GM12875 (cell line): Measurements from ENCODE around the gene EAPP.
"Not testable (repeated sequence)": the region's sequence is repeated elsewhere in the genome, so short reads cannot be mapped to it uniquely, and the experiment has no call there.

Source experiments
- H3K4me3 ChIP-seq: one replicate; pipeline ENCODE4 v1.5.1; 2011; ENCODE audit warnings: low read depth, low read length, control low read depth
- TF ChIP-seq, protein P1 (sequence below): IDR thresholded peaks from 2 replicates; pipeline ENCODE4 v1.5.1; 2011; ENCODE audit warnings: low read depth, mild to moderate bottlenecking, control low read depth, inconsistent platforms, low read length, moderate library complexity, borderline replicate concordance; ENCODE audit not compliant: insufficient read depth

The EAPP gene

DNA sequence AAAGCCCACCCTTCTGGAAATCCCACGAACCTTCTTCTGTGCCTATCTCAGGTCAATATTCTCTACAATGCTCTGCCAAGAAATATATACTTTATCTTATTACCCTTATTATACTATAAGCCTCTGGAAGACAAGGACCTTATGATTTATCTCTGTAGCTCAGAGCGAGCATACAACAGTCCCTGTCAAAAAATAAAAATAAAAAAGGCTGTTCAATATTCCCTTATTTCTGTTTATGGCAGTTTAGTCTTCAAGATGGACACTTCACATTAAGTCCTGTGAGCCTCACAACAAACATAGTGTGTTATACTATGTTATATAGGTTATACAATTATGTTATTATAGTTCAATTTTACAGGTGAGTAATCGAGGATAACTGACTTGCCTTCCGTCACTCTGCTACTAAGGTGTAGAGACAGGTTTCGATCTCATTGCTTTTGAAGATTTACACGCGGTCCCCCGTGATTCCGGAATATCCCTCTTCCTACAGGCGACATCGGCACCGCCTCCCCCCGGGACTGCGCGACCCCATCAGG lies 562 bp downstream of the EAPP start:
- peak overlapping the region; percentile 94 for H3K4me3 ChIP-seq
- TF ChIP-seq, protein P1, sequence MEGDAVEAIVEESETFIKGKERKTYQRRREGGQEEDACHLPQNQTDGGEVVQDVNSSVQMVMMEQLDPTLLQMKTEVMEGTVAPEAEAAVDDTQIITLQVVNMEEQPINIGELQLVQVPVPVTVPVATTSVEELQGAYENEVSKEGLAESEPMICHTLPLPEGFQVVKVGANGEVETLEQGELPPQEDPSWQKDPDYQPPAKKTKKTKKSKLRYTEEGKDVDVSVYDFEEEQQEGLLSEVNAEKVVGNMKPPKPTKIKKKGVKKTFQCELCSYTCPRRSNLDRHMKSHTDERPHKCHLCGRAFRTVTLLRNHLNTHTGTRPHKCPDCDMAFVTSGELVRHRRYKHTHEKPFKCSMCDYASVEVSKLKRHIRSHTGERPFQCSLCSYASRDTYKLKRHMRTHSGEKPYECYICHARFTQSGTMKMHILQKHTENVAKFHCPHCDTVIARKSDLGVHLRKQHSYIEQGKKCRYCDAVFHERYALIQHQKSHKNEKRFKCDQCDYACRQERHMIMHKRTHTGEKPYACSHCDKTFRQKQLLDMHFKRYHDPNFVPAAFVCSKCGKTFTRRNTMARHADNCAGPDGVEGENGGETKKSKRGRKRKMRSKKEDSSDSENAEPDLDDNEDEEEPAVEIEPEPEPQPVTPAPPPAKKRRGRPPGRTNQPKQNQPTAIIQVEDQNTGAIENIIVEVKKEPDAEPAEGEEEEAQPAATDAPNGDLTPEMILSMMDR, result no peak

DNA sequence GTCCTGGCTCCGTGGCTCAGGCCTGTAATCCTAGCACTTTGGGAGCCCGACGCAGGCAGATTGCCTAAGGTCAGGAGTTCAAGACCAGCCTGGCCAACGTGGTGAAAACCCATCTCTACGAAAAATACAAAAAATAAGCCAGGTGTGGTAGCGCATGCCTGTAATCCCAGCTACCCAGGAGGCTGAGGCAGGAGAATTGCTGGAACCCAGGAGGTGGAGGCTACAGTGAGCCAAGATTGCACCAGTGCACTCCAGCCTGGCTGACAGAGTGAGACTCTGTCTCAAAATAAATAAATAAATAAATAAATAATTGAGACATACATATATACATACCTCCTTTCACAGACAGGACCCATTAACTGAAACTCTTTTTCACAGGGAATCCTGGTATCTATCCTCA lies 1.4 kb downstream of the EAPP start:
- not testable (repeated sequence) for H3K4me3 ChIP-seq

GRCh38 chr14:34537677-34538009 lies 1.9 kb downstream of the EAPP start:
- TF ChIP-seq, protein P1, result no peak
- no peak overlapping the region for H3K4me3 ChIP-seq

- TF ChIP-seq, protein P1, result no peak
- no peak overlapping the region for H3K4me3 ChIP-seq
Observed at GRCh38 chr14:34536951-34537676, 2.4 kb downstream of the EAPP start.

GRCh38 chr14:34527591-34527990 lies 11.9 kb downstream of the EAPP start:
- H3K4me3 ChIP-seq, result no peak overlapping the region
- TF ChIP-seq, protein P1, result no peak

DNA sequence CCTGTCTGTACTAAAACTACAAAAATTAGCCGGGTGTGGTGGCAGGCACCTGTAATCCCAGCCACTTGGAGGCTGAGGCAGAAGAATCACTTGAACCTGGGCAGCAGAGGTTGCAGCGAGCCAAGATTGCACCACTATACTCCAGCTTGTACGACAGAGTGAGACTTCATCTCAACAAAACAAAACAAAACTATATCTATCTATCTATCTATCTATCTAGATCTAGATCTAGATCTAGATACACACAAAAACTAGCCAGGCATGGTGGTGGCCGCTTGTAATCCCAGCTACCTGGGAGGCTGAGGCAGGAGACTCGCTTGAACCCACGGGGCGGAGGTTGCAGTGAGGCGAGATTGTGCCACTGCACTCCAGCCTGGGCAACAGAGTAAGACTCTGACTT lies 15.3 kb downstream of the EAPP start:
- H3K4me3 ChIP-seq, result not testable (repeated sequence)

- TF ChIP-seq, protein P1, result no peak
- no peak overlapping the region for H3K4me3 ChIP-seq
Observed at GRCh38 chr14:34522496-34522895, 17.0 kb downstream of the EAPP start.

DNA sequence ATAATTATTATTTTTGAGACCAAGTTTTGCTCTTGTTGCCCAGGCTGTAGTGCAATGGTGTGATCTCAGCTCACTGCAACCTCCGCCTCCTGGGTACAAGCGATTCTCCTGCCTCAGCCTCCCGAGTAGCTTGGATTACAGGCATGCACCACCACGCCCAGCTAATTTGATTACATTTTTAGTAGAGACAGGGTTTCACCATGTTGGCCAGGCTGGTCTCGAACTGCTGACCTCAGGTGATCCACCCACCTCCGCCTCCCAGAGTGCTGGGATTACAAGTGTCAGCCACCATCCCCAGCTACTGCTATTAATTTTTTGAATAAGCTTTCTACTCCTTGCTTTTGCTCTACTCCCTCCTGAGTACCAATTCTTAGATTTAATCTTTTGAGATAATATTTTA lies 18.4 kb downstream of the EAPP start:
- not testable (repeated sequence) for H3K4me3 ChIP-seq

DNA sequence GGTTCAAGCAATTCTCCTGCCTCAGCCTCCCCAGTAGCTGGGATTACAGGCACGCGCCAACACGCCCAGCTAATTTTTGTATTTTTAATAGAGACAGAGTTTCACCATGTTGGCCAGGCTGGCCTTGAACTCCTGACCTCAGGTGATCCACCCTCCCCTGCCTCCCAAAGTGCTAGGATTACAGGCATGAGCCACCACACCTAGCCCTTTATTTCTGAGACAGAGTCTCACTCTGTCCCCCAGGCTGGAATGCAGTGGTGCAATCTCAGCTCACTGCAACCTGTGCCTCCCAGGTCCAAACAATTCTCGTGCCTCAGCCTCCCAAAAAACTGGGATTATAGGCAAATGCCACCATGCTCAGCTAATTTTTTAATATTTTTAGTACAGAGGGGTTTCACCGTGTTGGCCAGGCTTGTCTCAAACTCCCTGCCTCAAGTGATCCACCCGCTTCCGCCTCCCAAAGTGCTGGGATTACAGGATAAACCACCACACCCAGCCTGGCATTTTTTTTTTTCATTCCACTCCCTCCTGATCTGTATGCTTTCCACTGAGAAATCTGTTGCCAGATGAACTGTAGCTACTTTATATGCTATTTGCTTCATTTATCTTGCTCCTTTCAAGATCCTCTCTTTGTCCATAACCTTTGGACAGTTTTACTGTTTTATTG lies 19.1 kb downstream of the EAPP start:
- H3K4me3 ChIP-seq, result not testable (repeated sequence)
